Sigmoid colon (tissue), 4 donors: ENCODE measurements around the gene STK16.

Experiments used
- CTCF ChIP-seq, 4 experiments: fragments of 450-650 bp in 3 of 4; fragments of 200-600 bp in 1 of 4; IDR thresholded peaks; one replicate each; pipeline ENCODE4 v1.5.1; 2016 to 2019; ENCODE audit warnings: antibody characterized with exemption in 4 of 4, mild to moderate bottlenecking in 3 of 4, moderate library complexity in 2 of 4
- POLR2A ChIP-seq, 2 donors: fragments of 450-650 bp; IDR thresholded peaks; one replicate each; pipeline ENCODE4 v1.6.1; 2016; ENCODE audit warnings: antibody characterized with exemption in 2 of 2, mild to moderate bottlenecking in 2 of 2, moderate library complexity in 2 of 2
- POLR2AphosphoS5 ChIP-seq, 4 donors: sonication (generic); formaldehyde crosslinking; IDR thresholded peaks; one replicate each; pipeline ENCODE4 v1.6.1; 2017; ENCODE audit warnings: antibody characterized with exemption in 4 of 4

GRCh38 chr2:219199470-219200211 is 45.6 kb upstream of the STK16 start:
- TF ChIP-seq CTCF (IDR thresholded peaks at IDR 0.05): no peak
- TF ChIP-seq POLR2AphosphoS5 (IDR thresholded peaks at IDR 0.05): no peak
- no peak for TF ChIP-seq POLR2A (IDR thresholded peaks at IDR 0.05)
